GM06990 (cell line): ENCODE data around the gene TOLLIP.

Experiments
- DNase-seq: peaks from one replicate; pipeline ENCODE4 v3.0.0-alpha.2; 2011; ENCODE audit not compliant: insufficient read length; ENCODE audit errors: extremely low read depth
- H3K27me3 ChIP-seq: replicated peaks from 2 replicates; pipeline ENCODE4 v1.6.0; 2011; ENCODE audit warnings: low read length; ENCODE audit not compliant: control insufficient read depth, insufficient read depth
- H3K36me3 ChIP-seq: 2 replicates; pipeline ENCODE4 v1.5.1; 2011; ENCODE audit warnings: low read length; ENCODE audit not compliant: control insufficient read depth, insufficient read depth
- H3K4me3 ChIP-seq: replicated peaks from 2 replicates; pipeline ENCODE4 v1.5.1; 2011; ENCODE audit warnings: low read depth, mild to moderate bottlenecking, control low read depth, low read length
- CTCF ChIP-seq: IDR thresholded peaks from 2 replicates; pipeline ENCODE4 v1.5.1; 2011; ENCODE audit warnings: low read length, control low read depth, mild to moderate bottlenecking, inconsistent platforms; ENCODE audit not compliant: insufficient read depth, poor library complexity, severe bottlenecking

The TOLLIP gene

GRCh38 chr11:1263010-1263409 lies 46.4 kb downstream of the TOLLIP start:
- Histone ChIP-seq H3K4me3 (peak overlapping the region; percentile 62), H3K36me3 (no peaks in the 10 kb centered on the region), H3K27me3 (no peaks in the 10 kb centered on the region)
- no peak for DNase-seq
- TF ChIP-seq CTCF, result no peak

GRCh38 chr11:1262172-1263006 lies 47.0 kb downstream of the TOLLIP start:
- peak; percentile 83 for DNase-seq
- Histone ChIP-seq H3K27me3 (no peaks in the 10 kb centered on the region), H3K36me3 (no peaks in the 10 kb centered on the region), H3K4me3 (peak overlapping the region; percentile 62)
- no peak for TF ChIP-seq CTCF

- DNase-seq, result no peak
- peak overlapping the region; percentile 62; the same call in 1 of the 2 replicates for H3K4me3 ChIP-seq
Observed at GRCh38 chr11:1261241-1262071, 48.0 kb downstream of the TOLLIP start.

GRCh38 chr11:1260620-1261019 lies 48.8 kb downstream of the TOLLIP start:
- no peaks in the 10 kb centered on the region for H3K27me3 ChIP-seq
- TF ChIP-seq CTCF, result no peak
- H3K4me3 ChIP-seq, result no peak overlapping the region
- H3K36me3 ChIP-seq, result no peaks in the 10 kb centered on the region
- no peak for DNase-seq

More at GRCh38 chr11:1261241-1262071, 48.0 kb downstream of the TOLLIP start:
- Histone ChIP-seq H3K36me3 (no peaks in the 10 kb centered on the region), H3K27me3 (no peaks in the 10 kb centered on the region)
- TF ChIP-seq CTCF, result no peak

GRCh38 chr11:1260023-1260501 lies 49.4 kb downstream of the TOLLIP start:
- H3K36me3 ChIP-seq, result no peaks in the 10 kb centered on the region
- TF ChIP-seq CTCF, result no peak
- no peaks in the 10 kb centered on the region for H3K27me3 ChIP-seq
- no peak for DNase-seq
- no peak overlapping the region for H3K4me3 ChIP-seq
